Measurements from ENCODE around the gene DMWD.

The DMWD gene

GRCh38 chr19:45814851-45815480 is 22.3 kb upstream of the DMWD start, which contains the start of gene RSPH6A:
RSPH6A (minus strand) TSS chr19:45815308; CDS start chr19:45815176, 132 bp downstream.
- no peak within 1 kb of the TSS for H3K4me3 ChIP-seq (ENCODE audit: low read depth, low read length)
- no peak for DNase-seq (ENCODE audit: low read depth, low spot score)
- POLR2A ChIA-PET, result no interaction called here
- CTCF ChIA-PET, result interaction anchor here (1.3 to 10.8 kb wide), 5 partner anchors 16 to 263 kb away, joined by 3 to 231 read pairs (median 27); partner anchors contain the start of gene IRF2BP1
- no peak for TF ChIP-seq CTCF (IDR thresholded peaks at IDR 0.05; ENCODE audit: insufficient read depth, low read length, missing control alignments)

- CTCF ChIA-PET, result interaction anchor here (1.3 to 10.8 kb wide), 5 partner anchors 15 to 264 kb away, joined by 3 to 231 read pairs (median 27); partner anchors contain the start of gene IRF2BP1
- no peak for DNase-seq (ENCODE audit: low read depth, low spot score)
- POLR2A ChIA-PET, result interaction anchor here (1.5 kb wide), 1 partner anchor 44 kb away, joined by 6 read pairs; the partner anchor contains the start of gene SIX5
- H3K4me3 ChIP-seq (ENCODE audit: low read depth, low read length), result no peak overlapping the region
- TF ChIP-seq CTCF (IDR thresholded peaks at IDR 0.05; ENCODE audit: insufficient read depth, low read length, missing control alignments), result no peak
Observed at GRCh38 chr19:45814166-45814780, 21.6 kb upstream of the DMWD start.

GRCh38 chr19:45812297-45812696 is 19.7 kb upstream of the DMWD start:
- POLR2A ChIA-PET, result no interaction called here
- CTCF ChIA-PET, result interaction anchor here (1.3 to 10.8 kb wide), 6 partner anchors 9 to 71 kb away, joined by 3 to 231 read pairs (median 17); partner anchors contain the start of genes IRF2BP1 and SIX5
- H3K4me3 ChIP-seq (ENCODE audit: low read depth, low read length), result no peak overlapping the region
- no peak for TF ChIP-seq CTCF (IDR thresholded peaks at IDR 0.05; ENCODE audit: insufficient read depth, low read length, missing control alignments)
- no peak for DNase-seq (ENCODE audit: low read depth, low spot score)

- DNase-seq (ENCODE audit: low read depth, low spot score), result peak; percentile 23
- no peak overlapping the region; the same call in 1 of the 2 replicates for H3K4me3 ChIP-seq (ENCODE audit: low read depth, low read length)
- ChIA-PET POLR2A (interaction anchor here (0.6 kb wide), 1 partner anchor 27 kb away, joined by 4 read pairs; the partner anchor contains the start of gene DMPK), CTCF (interaction anchor here (1.0 to 11.8 kb wide), 3 partner anchors 8 to 40 kb away, joined by 3 to 123 read pairs (median 42); partner anchors contain the start of gene SIX5)
- TF ChIP-seq CTCF (IDR thresholded peaks at IDR 0.05; ENCODE audit: insufficient read depth, low read length, missing control alignments), result no peak
Observed at GRCh38 chr19:45809643-45810159, 17.1 kb upstream of the DMWD start.

- TF ChIP-seq CTCF (IDR thresholded peaks at IDR 0.05; ENCODE audit: insufficient read depth, low read length, missing control alignments), result no peak
- ChIA-PET POLR2A (interaction anchor here (0.6 to 1.4 kb wide), 2 partner anchors 23 to 35 kb away, joined by 3 to 5 read pairs; partner anchors contain the start of gene DMPK), CTCF (interaction anchor here (3.6 to 11.8 kb wide), 2 partner anchors 12 to 36 kb away, joined by 13 to 123 read pairs; partner anchors contain the start of gene SIX5)
- DNase-seq (ENCODE audit: low read depth, low spot score), result no peak
- no peak overlapping the region for H3K4me3 ChIP-seq (ENCODE audit: low read depth, low read length)
Observed at GRCh38 chr19:45805719-45806118, 13.1 kb upstream of the DMWD start.

GRCh38 chr19:45804959-45805230 is 12.2 kb upstream of the DMWD start:
- POLR2A ChIA-PET, result no interaction called here
- no peak for TF ChIP-seq CTCF (IDR thresholded peaks at IDR 0.05; ENCODE audit: insufficient read depth, low read length, missing control alignments)
- CTCF ChIA-PET, result interaction anchor here (3.6 to 11.8 kb wide), 2 partner anchors 13 to 35 kb away, joined by 13 to 123 read pairs; partner anchors contain the start of gene SIX5
- no peak for DNase-seq (ENCODE audit: low read depth, low spot score)
- H3K4me3 ChIP-seq (ENCODE audit: low read depth, low read length), result no peak overlapping the region

Data from AG04449 (cell line).